DOHH2 (cell line): ENCODE data around the gene TRPC4.

Experiments
- CTCF ChIP-seq: fragments of 200-600 bp; sonication (generic); IDR thresholded peaks from one replicate; pipeline ENCODE4 v1.5.1; 2014; ENCODE audit warnings: antibody characterized with exemption, mild to moderate bottlenecking, low read depth, low read length; ENCODE audit not compliant: poor library complexity, severe bottlenecking
- EZH2phosphoT487 ChIP-seq: fragments of 200-600 bp; sonication (generic); IDR thresholded peaks from 2 replicates; pipeline ENCODE4 v1.6.1; 2017; ENCODE audit warnings: borderline replicate concordance, mild to moderate bottlenecking, antibody characterized with exemption, low read length, moderate library complexity, mixed read lengths

- TF ChIP-seq CTCF (no peak), EZH2phosphoT487 (no peak)
Observed at GRCh38 chr13:37598597-37598996, 271.0 kb downstream of the TRPC4 start, which contains the start of gene POSTN.
